ENCODE data around the gene CYB5R4.

DNA sequence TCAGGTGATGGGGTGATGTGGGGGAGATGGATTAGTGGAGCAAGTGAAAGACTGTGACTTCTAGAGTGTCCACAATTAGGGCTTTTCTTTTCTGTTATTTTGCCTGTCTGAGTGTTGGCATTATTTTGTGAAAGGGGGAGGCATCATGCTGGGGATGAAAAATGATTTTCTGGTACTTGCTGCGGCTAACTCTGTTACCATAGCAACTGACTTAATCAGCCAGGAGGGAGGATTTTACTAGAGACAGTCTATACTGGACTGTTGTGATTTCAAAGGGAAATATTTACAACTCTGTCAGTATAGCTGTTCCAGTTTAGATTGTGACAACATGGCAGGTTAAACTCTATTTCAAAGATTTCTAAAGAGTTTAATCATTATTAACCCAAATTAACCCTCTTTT is 143.6 kb downstream of the CYB5R4 start:
- TF ChIP-seq ZNF8 (CRISPR knock-in tag; IDR thresholded peaks at IDR 0.05) (no peak), RARB (CRISPR knock-in tag; IDR thresholded peaks at IDR 0.05) (no peak), ZC3H10 (CRISPR knock-in tag; IDR thresholded peaks at IDR 0.05) (no peak)
